ENCODE data around the gene SLC26A4. TPM values are rescaled to one million over a fixed set of nuclear protein-coding genes. Genes with fewer than 3 reads are reported as not detected.

The SLC26A4 gene
- total RNA-seq, 1 donor from 2014 or later = 0.57 TPM

GRCh38 chr7:107725138-107725740 is 64.6 kb downstream of the SLC26A4 start:
- no peaks in the 10 kb centered on the region for H4K20me1 ChIP-seq (ENCODE audit: insufficient read depth, low read length)
- Mint-ChIP-seq H3K27ac (ENCODE audit: unreplicated experiment) (no peak overlapping the region), H3K27me3 (ENCODE audit: low read depth, unreplicated experiment) (peaks cover 6% of the 10 kb centered on the region), H3K4me3 (ENCODE audit: unreplicated experiment) (no peak overlapping the region), H3K9me3 (ENCODE audit: unreplicated experiment) (no peaks in the 10 kb centered on the region), H3K36me3 (ENCODE audit: low read depth, unreplicated experiment) (no peaks in the 10 kb centered on the region), H3K4me1 (ENCODE audit: low read depth, unreplicated experiment) (peaks cover 5% of the 10 kb centered on the region)
- no peak overlapping the region for H2AFZ ChIP-seq (ENCODE audit: low read depth, low read length)
- no peak overlapping the region for H3K9ac ChIP-seq (ENCODE audit: low read length)
- FAIRE-seq (peak; percentile 50), DNase-seq (ENCODE audit: low read depth) (peak; percentile 41)
- H3K27me3 ChIP-seq (ENCODE audit: insufficient read depth, low read length) = peaks cover 11% of the 10 kb centered on the region
- no peaks in the 10 kb centered on the region for H3K4me1 ChIP-seq (ENCODE audit: insufficient read depth, low read length)
- TF ChIP-seq EZH2 (IDR thresholded peaks at IDR 0.05; ENCODE audit: insufficient read depth, low read length) = no peak
- TF ChIP-seq, protein P1, sequence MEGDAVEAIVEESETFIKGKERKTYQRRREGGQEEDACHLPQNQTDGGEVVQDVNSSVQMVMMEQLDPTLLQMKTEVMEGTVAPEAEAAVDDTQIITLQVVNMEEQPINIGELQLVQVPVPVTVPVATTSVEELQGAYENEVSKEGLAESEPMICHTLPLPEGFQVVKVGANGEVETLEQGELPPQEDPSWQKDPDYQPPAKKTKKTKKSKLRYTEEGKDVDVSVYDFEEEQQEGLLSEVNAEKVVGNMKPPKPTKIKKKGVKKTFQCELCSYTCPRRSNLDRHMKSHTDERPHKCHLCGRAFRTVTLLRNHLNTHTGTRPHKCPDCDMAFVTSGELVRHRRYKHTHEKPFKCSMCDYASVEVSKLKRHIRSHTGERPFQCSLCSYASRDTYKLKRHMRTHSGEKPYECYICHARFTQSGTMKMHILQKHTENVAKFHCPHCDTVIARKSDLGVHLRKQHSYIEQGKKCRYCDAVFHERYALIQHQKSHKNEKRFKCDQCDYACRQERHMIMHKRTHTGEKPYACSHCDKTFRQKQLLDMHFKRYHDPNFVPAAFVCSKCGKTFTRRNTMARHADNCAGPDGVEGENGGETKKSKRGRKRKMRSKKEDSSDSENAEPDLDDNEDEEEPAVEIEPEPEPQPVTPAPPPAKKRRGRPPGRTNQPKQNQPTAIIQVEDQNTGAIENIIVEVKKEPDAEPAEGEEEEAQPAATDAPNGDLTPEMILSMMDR (IDR thresholded peaks at IDR 0.05; ENCODE audit: insufficient read depth, low read depth, low read length) = peak; percentile 67
- H3K36me3 ChIP-seq (ENCODE audit: insufficient read depth, low read length) = no peaks in the 10 kb centered on the region
- H3K4me3 ChIP-seq (ENCODE audit: insufficient read depth, low read depth, low read length) = no peak overlapping the region
- no peaks in the 10 kb centered on the region for H3K79me2 ChIP-seq (ENCODE audit: insufficient read depth, low read length)
- H3K4me2 ChIP-seq (ENCODE audit: low read length) = no peak overlapping the region
- no peaks in the 10 kb centered on the region for H3K9me3 ChIP-seq (ENCODE audit: insufficient read depth, low read depth, low read length)
- H3K27ac ChIP-seq (ENCODE audit: low read depth, low read length) = no peak overlapping the region

DNA sequence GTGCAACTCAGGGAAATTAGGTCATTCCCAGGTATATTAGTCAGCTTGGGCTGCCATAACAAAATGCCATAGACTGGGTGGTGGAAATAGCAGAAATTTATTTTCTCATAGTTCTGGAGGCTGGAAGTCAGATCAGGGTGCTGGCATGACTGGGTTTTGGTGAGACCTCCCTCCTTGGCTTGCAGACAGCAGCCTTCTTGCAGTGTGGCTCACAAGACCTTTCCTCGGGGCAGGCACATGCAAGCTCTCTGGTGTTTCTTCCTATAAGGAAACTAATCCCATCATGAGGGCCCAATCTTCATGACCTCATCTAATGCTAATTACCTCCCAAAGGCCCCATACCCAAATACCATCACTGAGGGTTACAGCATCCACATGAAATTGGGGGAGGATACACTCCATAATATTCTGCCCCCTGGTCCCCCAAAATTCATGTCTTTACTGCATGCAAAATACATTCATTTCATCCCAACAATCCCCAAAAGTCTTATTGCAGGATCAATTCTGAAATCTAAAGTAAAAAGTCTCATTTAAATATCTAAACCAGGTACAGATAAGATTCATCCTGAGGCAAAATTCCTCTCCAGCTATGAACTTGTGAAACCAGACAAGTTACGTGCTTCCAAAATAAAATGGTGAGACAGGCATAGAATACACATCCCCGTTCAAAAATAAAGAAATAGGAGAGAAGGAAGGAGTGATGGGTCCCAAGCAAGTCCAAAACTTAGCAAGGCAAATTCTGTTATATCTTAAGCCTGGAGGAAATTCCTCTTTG is 65.9 kb downstream of the SLC26A4 start:
- Histone ChIP-seq H4K20me1 (ENCODE audit: insufficient read depth, low read length) (no peaks in the 10 kb centered on the region), H3K9ac (ENCODE audit: low read length) (no peak overlapping the region), H3K4me3 (ENCODE audit: insufficient read depth, low read depth, low read length) (no peak overlapping the region), H3K4me2 (ENCODE audit: low read length) (no peak overlapping the region), H3K27ac (ENCODE audit: low read depth, low read length) (no peak overlapping the region), H2AFZ (ENCODE audit: low read depth, low read length) (no peak overlapping the region), H3K36me3 (ENCODE audit: insufficient read depth, low read length) (no peaks in the 10 kb centered on the region), H3K9me3 (ENCODE audit: insufficient read depth, low read depth, low read length) (no peaks in the 10 kb centered on the region), H3K27me3 (ENCODE audit: insufficient read depth, low read length) (peaks cover 11% of the 10 kb centered on the region), H3K4me1 (ENCODE audit: insufficient read depth, low read length) (no peaks in the 10 kb centered on the region), H3K79me2 (ENCODE audit: insufficient read depth, low read length) (no peaks in the 10 kb centered on the region)
- no peaks in the 10 kb centered on the region for H3K36me3 Mint-ChIP-seq (ENCODE audit: low read depth, unreplicated experiment)
- no peak overlapping the region for H3K27ac Mint-ChIP-seq (ENCODE audit: unreplicated experiment)
- peaks cover 5% of the 10 kb centered on the region for H3K4me1 Mint-ChIP-seq (ENCODE audit: low read depth, unreplicated experiment)
- no peak for TF ChIP-seq EZH2 (IDR thresholded peaks at IDR 0.05; ENCODE audit: insufficient read depth, low read length)
- TF ChIP-seq, protein P1 (IDR thresholded peaks at IDR 0.05; ENCODE audit: insufficient read depth, low read depth, low read length) = no peak
- peaks cover 6% of the 10 kb centered on the region for H3K27me3 Mint-ChIP-seq (ENCODE audit: low read depth, unreplicated experiment)
- DNase-seq (ENCODE audit: low read depth) (no peak), FAIRE-seq (no peak)
- H3K9me3 Mint-ChIP-seq (ENCODE audit: unreplicated experiment) = no peaks in the 10 kb centered on the region
- no peak overlapping the region for H3K4me3 Mint-ChIP-seq (ENCODE audit: unreplicated experiment)

DNA sequence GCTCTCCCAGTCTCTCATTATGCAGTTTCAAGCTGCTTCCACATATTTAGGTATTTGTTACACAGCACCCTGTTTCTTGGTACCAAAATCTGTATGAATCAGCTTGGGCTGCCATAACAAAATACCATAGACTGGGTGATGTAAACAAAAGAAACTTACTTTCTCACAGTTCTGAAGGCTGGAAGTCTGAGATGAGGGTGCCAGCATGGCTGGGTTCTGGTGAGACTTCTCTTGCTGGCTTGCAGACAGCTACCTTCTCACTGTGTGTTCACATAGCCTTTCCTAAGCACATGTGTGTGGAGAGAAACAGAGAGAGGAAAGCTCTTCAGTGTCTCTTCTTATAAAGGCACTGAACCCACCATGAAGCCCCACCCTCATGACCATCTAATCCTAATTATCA is 67.6 kb downstream of the SLC26A4 start:
- TF ChIP-seq, protein P1 (IDR thresholded peaks at IDR 0.05; ENCODE audit: insufficient read depth, low read depth, low read length) = no peak
- Histone ChIP-seq H3K9me3 (ENCODE audit: insufficient read depth, low read depth, low read length) (no peaks in the 10 kb centered on the region), H3K36me3 (ENCODE audit: insufficient read depth, low read length) (no peaks in the 10 kb centered on the region), H3K79me2 (ENCODE audit: insufficient read depth, low read length) (no peaks in the 10 kb centered on the region), H2AFZ (ENCODE audit: low read depth, low read length) (no peak overlapping the region), H3K9ac (ENCODE audit: low read length) (no peak overlapping the region), H3K4me3 (ENCODE audit: insufficient read depth, low read depth, low read length) (no peak overlapping the region), H3K4me1 (ENCODE audit: insufficient read depth, low read length) (no peaks in the 10 kb centered on the region), H3K27me3 (ENCODE audit: insufficient read depth, low read length) (peaks cover 11% of the 10 kb centered on the region), H4K20me1 (ENCODE audit: insufficient read depth, low read length) (no peaks in the 10 kb centered on the region), H3K27ac (ENCODE audit: low read depth, low read length) (no peak overlapping the region), H3K4me2 (ENCODE audit: low read length) (no peak overlapping the region)
- H3K27ac Mint-ChIP-seq (ENCODE audit: unreplicated experiment) = no peak overlapping the region
- H3K4me3 Mint-ChIP-seq (ENCODE audit: unreplicated experiment) = no peak overlapping the region
- H3K4me1 Mint-ChIP-seq (ENCODE audit: low read depth, unreplicated experiment) = peaks cover 4% of the 10 kb centered on the region
- H3K9me3 Mint-ChIP-seq (ENCODE audit: unreplicated experiment) = no peaks in the 10 kb centered on the region
- no peaks in the 10 kb centered on the region for H3K36me3 Mint-ChIP-seq (ENCODE audit: low read depth, unreplicated experiment)
- peaks cover 6% of the 10 kb centered on the region for H3K27me3 Mint-ChIP-seq (ENCODE audit: low read depth, unreplicated experiment)
- FAIRE-seq (no peak), DNase-seq (ENCODE audit: low read depth) (no peak)

Data from astrocyte (in vitro differentiated cells and primary cell).